PFSK-1 (cell line): ENCODE results near the gene HSPB1.

Experiments used
- POLR2AphosphoS5 ChIP-seq: IDR thresholded peaks from 2 replicates; pipeline ENCODE4 v1.6.1; 2012; ENCODE audit warnings: low read depth, mild to moderate bottlenecking, control low read depth, low read length, moderate library complexity
- SIN3A ChIP-seq: IDR thresholded peaks from 2 replicates; pipeline ENCODE4 v1.6.1; 2012; ENCODE audit warnings: mild to moderate bottlenecking, low read length, moderate library complexity, borderline replicate concordance; ENCODE audit not compliant: insufficient read depth
- TAF1 ChIP-seq: IDR thresholded peaks from 2 replicates; pipeline ENCODE4 v1.6.1; 2012; ENCODE audit warnings: low read length, control low read depth, borderline replicate concordance; ENCODE audit not compliant: insufficient read depth
- TF ChIP-seq, protein P1 (sequence below), 2 experiments: IDR thresholded peaks; 2 replicates each; pipeline versions ENCODE4 v1.6.1 to v1.8.0; 2011 to 2012; ENCODE audit warnings: low read depth in 2 of 2, low read length in 2 of 2, control low read depth in 1 of 2, inconsistent platforms in 1 of 2, mild to moderate bottlenecking in 1 of 2, moderate library complexity in 1 of 2; ENCODE audit not compliant: insufficient read depth in 1 of 2

- no peak for TF ChIP-seq TAF1
- no peak for TF ChIP-seq POLR2AphosphoS5
- TF ChIP-seq, protein P1, sequence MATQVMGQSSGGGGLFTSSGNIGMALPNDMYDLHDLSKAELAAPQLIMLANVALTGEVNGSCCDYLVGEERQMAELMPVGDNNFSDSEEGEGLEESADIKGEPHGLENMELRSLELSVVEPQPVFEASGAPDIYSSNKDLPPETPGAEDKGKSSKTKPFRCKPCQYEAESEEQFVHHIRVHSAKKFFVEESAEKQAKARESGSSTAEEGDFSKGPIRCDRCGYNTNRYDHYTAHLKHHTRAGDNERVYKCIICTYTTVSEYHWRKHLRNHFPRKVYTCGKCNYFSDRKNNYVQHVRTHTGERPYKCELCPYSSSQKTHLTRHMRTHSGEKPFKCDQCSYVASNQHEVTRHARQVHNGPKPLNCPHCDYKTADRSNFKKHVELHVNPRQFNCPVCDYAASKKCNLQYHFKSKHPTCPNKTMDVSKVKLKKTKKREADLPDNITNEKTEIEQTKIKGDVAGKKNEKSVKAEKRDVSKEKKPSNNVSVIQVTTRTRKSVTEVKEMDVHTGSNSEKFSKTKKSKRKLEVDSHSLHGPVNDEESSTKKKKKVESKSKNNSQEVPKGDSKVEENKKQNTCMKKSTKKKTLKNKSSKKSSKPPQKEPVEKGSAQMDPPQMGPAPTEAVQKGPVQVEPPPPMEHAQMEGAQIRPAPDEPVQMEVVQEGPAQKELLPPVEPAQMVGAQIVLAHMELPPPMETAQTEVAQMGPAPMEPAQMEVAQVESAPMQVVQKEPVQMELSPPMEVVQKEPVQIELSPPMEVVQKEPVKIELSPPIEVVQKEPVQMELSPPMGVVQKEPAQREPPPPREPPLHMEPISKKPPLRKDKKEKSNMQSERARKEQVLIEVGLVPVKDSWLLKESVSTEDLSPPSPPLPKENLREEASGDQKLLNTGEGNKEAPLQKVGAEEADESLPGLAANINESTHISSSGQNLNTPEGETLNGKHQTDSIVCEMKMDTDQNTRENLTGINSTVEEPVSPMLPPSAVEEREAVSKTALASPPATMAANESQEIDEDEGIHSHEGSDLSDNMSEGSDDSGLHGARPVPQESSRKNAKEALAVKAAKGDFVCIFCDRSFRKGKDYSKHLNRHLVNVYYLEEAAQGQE (IDR thresholded peaks at IDR 0.05; ENCODE audit: insufficient read depth in 1 of 2, low read depth in 2 of 2, low read length in 2 of 2): no peak
- TF ChIP-seq SIN3A: no peak
Observed at GRCh38 chr7:76330261-76330660, 27.8 kb downstream of the HSPB1 start.
